GM12873 (cell line): ENCODE results near the gene SMOC2.

ENCODE experiments used
- TF ChIP-seq, protein P1 (sequence below): IDR thresholded peaks from 2 replicates; pipeline ENCODE4 v1.5.1; 2012; ENCODE audit warnings: low read depth, mild to moderate bottlenecking, moderate library complexity, low read length, control low read depth; ENCODE audit not compliant: insufficient read depth; ENCODE audit errors: missing control alignments

Gene SMOC2

DNA sequence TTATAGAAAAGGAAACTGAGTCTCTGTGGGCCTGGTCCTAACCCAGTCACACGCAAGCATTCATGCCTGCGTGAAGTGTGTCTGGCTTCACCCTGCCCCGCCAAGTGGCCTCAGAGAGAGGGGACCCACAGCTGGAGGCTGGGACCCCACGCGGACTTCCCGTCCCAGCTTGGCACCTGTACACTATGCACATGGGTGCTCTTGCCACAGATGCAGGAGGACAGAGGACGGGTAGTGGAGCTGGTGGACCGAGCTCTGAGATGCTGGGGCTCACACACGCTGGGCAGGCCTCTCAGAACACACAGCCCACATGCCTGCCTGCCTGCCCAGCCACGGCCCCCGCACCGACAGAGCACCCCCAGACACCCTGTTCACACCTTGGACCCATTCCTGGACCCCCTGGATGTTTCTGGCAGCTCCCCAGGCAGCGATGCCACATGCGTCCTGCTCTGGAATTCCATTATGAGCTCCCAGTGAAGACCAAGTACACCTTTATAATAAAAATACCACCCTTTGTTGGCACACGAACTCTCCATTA is 24.9 kb upstream of the SMOC2 start:
- TF ChIP-seq, protein P1, sequence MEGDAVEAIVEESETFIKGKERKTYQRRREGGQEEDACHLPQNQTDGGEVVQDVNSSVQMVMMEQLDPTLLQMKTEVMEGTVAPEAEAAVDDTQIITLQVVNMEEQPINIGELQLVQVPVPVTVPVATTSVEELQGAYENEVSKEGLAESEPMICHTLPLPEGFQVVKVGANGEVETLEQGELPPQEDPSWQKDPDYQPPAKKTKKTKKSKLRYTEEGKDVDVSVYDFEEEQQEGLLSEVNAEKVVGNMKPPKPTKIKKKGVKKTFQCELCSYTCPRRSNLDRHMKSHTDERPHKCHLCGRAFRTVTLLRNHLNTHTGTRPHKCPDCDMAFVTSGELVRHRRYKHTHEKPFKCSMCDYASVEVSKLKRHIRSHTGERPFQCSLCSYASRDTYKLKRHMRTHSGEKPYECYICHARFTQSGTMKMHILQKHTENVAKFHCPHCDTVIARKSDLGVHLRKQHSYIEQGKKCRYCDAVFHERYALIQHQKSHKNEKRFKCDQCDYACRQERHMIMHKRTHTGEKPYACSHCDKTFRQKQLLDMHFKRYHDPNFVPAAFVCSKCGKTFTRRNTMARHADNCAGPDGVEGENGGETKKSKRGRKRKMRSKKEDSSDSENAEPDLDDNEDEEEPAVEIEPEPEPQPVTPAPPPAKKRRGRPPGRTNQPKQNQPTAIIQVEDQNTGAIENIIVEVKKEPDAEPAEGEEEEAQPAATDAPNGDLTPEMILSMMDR, result no peak

DNA sequence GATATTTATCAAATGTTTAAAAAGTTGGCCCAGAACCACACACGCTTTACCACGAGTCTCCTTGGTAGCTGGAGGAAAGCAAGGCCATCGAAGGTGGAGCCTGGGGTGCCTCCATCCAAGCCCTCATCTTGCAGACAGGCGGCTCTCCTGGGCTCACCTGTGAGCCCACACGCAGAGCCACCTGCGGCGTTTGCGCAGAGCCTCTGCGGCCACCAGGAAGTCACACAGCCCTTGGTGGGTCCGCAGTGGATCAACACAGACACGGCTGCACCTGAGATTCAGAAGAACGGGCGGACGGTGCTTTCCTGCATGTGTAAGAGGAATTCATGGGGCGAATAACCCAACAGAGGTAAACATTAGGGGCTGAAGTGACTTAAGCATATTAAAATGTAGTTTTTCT is 24.5 kb upstream of the SMOC2 start:
- TF ChIP-seq, protein P1, result no peak

DNA sequence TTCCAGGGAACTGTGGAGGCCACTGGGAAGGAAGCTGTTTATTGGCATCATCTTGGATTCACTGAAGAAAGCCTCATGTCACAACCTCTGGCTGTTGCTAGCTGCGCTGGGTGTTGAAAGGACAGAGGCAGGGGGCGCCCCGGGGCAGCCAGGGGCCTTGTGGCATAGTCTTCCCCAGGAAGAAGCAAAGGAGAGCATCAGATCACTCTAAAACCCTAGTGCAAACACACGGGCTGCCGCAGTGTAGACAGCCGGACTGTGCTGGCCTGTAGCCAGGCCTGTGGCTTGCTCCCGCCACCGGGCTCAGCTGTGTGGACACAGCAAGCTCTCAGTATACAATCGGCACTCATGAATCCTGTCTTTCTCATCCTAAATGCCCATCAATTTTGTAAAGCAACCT is 23.8 kb upstream of the SMOC2 start:
- TF ChIP-seq, protein P1, result no peak

DNA sequence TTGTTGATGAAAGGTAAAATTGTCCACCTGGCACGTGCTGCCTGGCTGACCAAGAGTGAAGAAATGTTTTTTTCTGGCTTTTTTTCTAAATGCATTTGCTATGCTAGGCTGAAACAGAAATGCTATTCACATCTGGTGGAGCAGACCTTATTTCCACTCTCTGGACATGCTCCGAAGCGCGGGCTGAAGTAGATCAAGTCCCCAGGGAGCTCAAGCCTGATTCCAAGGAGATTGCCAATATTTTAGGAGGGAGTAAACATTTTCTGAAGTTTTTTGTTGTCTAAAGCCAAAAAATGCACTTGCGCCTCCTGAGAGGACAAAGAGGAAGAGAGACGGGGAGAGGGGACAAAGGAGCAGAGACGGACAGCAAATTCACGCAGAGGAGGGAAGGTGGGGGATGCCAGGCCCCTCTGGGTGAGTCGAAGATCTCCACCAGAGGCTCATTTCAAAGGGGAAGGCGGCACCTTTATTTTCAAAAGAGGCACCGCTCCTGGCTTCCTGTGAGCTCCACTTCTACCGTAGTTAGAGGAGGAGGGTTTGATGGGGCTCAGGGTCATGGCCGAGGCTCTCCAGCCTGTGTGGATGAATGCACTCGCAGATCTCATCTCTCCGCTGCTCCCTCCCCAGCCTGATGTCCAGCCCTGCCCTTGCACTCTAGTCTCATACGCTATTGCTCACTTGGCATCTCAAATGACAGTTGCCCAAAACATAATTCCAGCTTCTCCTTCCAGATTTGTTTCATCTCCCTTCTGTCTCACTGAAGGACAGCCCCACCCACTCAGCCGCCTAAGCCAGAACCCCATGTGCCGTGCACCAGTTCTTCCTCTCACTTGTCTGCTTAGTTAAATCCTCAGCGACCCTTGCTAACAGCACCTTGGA is 23.1 kb upstream of the SMOC2 start:
- TF ChIP-seq, protein P1, result no peak

DNA sequence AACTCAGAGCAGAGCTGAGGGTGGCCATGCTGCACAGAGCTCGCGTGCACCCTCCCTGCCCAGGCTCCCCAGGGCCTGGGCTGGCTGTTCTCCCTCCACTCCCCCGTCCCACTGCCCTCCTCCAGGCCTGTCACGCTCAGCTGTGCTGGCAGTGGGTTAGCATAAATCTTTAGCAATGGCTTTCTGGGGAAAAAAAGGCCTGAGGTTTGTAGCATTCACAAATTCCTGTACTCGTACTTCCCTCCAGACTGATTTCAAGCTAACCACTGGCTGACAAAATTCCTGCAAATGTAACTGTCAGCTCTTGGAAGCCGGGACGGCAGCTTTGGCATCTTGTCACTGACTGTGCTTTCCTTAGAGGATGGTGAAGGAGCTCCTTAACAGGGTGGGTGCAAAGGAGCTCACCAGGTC is 22.3 kb upstream of the SMOC2 start:
- TF ChIP-seq, protein P1, result no peak

DNA sequence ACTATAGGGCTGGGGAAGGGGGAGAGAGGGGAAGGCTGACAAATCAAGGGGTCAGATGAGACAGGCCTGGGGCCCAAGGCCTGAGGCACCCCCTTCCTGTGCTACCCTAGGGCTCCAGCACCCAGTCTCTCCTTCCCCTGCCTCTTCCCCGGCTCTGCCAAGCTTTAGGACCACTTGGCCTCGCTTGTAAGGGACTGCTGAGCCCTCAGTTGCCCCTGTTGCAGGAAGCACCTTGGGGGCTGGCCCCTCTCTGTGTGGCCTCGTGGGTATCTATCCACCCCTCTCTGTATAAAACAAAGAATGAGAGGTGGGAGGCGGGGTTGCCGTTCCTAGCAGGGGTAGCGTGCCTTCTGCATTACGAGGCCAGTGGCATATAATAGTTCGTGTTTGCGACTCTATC is 21.4 kb upstream of the SMOC2 start:
- TF ChIP-seq, protein P1, result no peak

DNA sequence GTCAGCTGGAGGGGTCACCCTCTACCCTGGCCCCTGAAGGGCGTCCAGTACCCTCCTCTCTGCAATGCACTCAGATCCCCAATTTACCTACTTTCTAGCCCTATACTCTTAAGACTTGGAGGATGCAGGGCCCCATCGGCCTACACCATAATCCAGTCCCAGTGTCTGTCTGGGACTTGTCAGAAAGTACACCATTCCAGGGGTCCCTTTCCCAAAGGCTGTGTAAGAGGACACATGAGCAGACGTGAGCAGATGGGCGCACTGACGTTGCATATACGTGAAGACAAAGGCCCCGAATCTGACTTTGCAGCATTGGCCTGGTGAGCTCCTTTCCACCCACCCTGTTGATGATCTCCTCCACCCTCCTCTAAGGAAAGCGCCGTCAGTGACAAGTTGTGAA is 20.9 kb upstream of the SMOC2 start:
- TF ChIP-seq, protein P1, result no peak
